ENCODE results near the gene HPD.

HPD gene

GRCh38 chr12:121831571-121832245 is 27.0 kb downstream of the HPD start:
- TF ChIP-seq ZFP30 (CRISPR knock-in tag; IDR thresholded peaks at IDR 0.05) = no peak
- no peak for TF ChIP-seq ZC3H10 (CRISPR knock-in tag; IDR thresholded peaks at IDR 0.05)
- no peak for TF ChIP-seq PPARA (CRISPR knock-in tag; IDR thresholded peaks at IDR 0.05; ENCODE audit: borderline replicate concordance)
- no peak for TF ChIP-seq TOX (CRISPR knock-in tag; IDR thresholded peaks at IDR 0.05; ENCODE audit: borderline replicate concordance)
- TF ChIP-seq ESRRG (CRISPR knock-in tag; IDR thresholded peaks at IDR 0.05) = no peak
- ATAC-seq = no peak

GRCh38 chr12:121830588-121831265 is 27.9 kb downstream of the HPD start:
- ATAC-seq = no peak
- no peak for TF ChIP-seq RARB (CRISPR knock-in tag; IDR thresholded peaks at IDR 0.05)
- TF ChIP-seq ZC3H10 (CRISPR knock-in tag; IDR thresholded peaks at IDR 0.05) = no peak
- TF ChIP-seq ZNF8 (CRISPR knock-in tag; IDR thresholded peaks at IDR 0.05) = no peak
- TF ChIP-seq CSDC2 (CRISPR knock-in tag; IDR thresholded peaks at IDR 0.05) = no peak
- TF ChIP-seq TOX (CRISPR knock-in tag; IDR thresholded peaks at IDR 0.05; ENCODE audit: borderline replicate concordance) = no peak
- TF ChIP-seq POU6F1 (CRISPR knock-in tag; IDR thresholded peaks at IDR 0.05; ENCODE audit: borderline replicate concordance, low read depth) = no peak
- no peak for TF ChIP-seq PATZ1 (CRISPR knock-in tag; IDR thresholded peaks at IDR 0.05; ENCODE audit: borderline replicate concordance)
- no peak for TF ChIP-seq ARNTL (CRISPR knock-in tag; IDR thresholded peaks at IDR 0.05; ENCODE audit: borderline replicate concordance, low read depth)
- TF ChIP-seq OSR1 (CRISPR knock-in tag; IDR thresholded peaks at IDR 0.05) = no peak
- no peak for TF ChIP-seq SNAI2 (CRISPR knock-in tag; IDR thresholded peaks at IDR 0.05)
- TF ChIP-seq TCF4 (CRISPR knock-in tag; IDR thresholded peaks at IDR 0.05; ENCODE audit: borderline replicate concordance) = no peak
- TF ChIP-seq PPARA (CRISPR knock-in tag; IDR thresholded peaks at IDR 0.05; ENCODE audit: borderline replicate concordance) = no peak
- no peak for TF ChIP-seq ZFP3 (CRISPR knock-in tag; IDR thresholded peaks at IDR 0.05)
- TF ChIP-seq GLIS3 (CRISPR knock-in tag; IDR thresholded peaks at IDR 0.05) = no peak
- TF ChIP-seq BACH2 (CRISPR knock-in tag; IDR thresholded peaks at IDR 0.05; ENCODE audit: borderline replicate concordance) = no peak
- TF ChIP-seq ISL1 (CRISPR knock-in tag; IDR thresholded peaks at IDR 0.05) = no peak

GRCh38 chr12:121830134-121830533 is 28.5 kb downstream of the HPD start:
- ATAC-seq = no peak
- no peak for TF ChIP-seq ZNF70 (CRISPR knock-in tag; IDR thresholded peaks at IDR 0.05)
- TF ChIP-seq RARB (CRISPR knock-in tag; IDR thresholded peaks at IDR 0.05) = no peak
- TF ChIP-seq ZNF8 (CRISPR knock-in tag; IDR thresholded peaks at IDR 0.05) = no peak
- TF ChIP-seq SNAI2 (CRISPR knock-in tag; IDR thresholded peaks at IDR 0.05) = no peak
- no peak for TF ChIP-seq PPARA (CRISPR knock-in tag; IDR thresholded peaks at IDR 0.05; ENCODE audit: borderline replicate concordance)
- no peak for TF ChIP-seq CSRNP3 (CRISPR knock-in tag; IDR thresholded peaks at IDR 0.05)
- TF ChIP-seq POU6F1 (CRISPR knock-in tag; IDR thresholded peaks at IDR 0.05; ENCODE audit: borderline replicate concordance, low read depth) = no peak
- TF ChIP-seq TOX (CRISPR knock-in tag; IDR thresholded peaks at IDR 0.05; ENCODE audit: borderline replicate concordance) = no peak
- TF ChIP-seq PATZ1 (CRISPR knock-in tag; IDR thresholded peaks at IDR 0.05; ENCODE audit: borderline replicate concordance) = no peak
- TF ChIP-seq TSHZ2 (CRISPR knock-in tag; IDR thresholded peaks at IDR 0.05) = no peak
- no peak for TF ChIP-seq ISL1 (CRISPR knock-in tag; IDR thresholded peaks at IDR 0.05)
- no peak for TF ChIP-seq CREB5 (CRISPR knock-in tag; IDR thresholded peaks at IDR 0.05; ENCODE audit: low read depth)
- no peak for TF ChIP-seq ZFP3 (CRISPR knock-in tag; IDR thresholded peaks at IDR 0.05)
- TF ChIP-seq TCF4 (CRISPR knock-in tag; IDR thresholded peaks at IDR 0.05; ENCODE audit: borderline replicate concordance) = no peak
- TF ChIP-seq ZFP30 (CRISPR knock-in tag; IDR thresholded peaks at IDR 0.05) = no peak
- no peak for TF ChIP-seq OSR1 (CRISPR knock-in tag; IDR thresholded peaks at IDR 0.05)
